Hepatocyte (in vitro differentiated cells): Measurements from ENCODE around the gene MBNL3. TPM values are rescaled to one million over a fixed set of nuclear protein-coding genes. Genes with fewer than 3 reads are reported as not detected.

ENCODE experiments used
- DNase-seq: peaks from one replicate; pipeline ENCODE4 v3.0.0-alpha.2; 2016; ENCODE audit warnings: low spot score
- H2AFZ ChIP-seq: fragments of 200-600 bp; sonication (generic); 2 replicates; pipeline ENCODE4 v1.6.0; 2016; ENCODE audit warnings: antibody characterized with exemption, mild to moderate bottlenecking
- H3K27ac ChIP-seq: fragments of 200-600 bp; sonication (generic); 2 replicates; pipeline ENCODE4 v1.5.1; 2016; ENCODE audit warnings: mild to moderate bottlenecking
- H3K27me3 ChIP-seq: fragments of 200-600 bp; sonication (generic); 2 replicates; pipeline ENCODE4 v1.6.1; 2016
- H3K36me3 ChIP-seq: fragments of 200-600 bp; sonication (generic); replicated peaks from 2 replicates; pipeline ENCODE4 v1.5.1; 2016; ENCODE audit warnings: low read depth; ENCODE audit not compliant: insufficient read depth
- H3K4me1 ChIP-seq: fragments of 200-600 bp; sonication (generic); 2 replicates; pipeline ENCODE4 v1.5.1; 2016; ENCODE audit warnings: mild to moderate bottlenecking, moderate library complexity; ENCODE audit not compliant: insufficient read depth
- H3K4me2 ChIP-seq: fragments of 200-600 bp; sonication (generic); 2 replicates; pipeline ENCODE4 v1.6.0; 2016
- H3K4me3 ChIP-seq: fragments of 200-600 bp; sonication (generic); 2 replicates; pipeline ENCODE4 v1.5.1; 2016; ENCODE audit warnings: mild to moderate bottlenecking
- H3K79me2 ChIP-seq: fragments of 200-600 bp; sonication (generic); 2 replicates; pipeline ENCODE4 v1.6.0; 2017; ENCODE audit warnings: mild to moderate bottlenecking
- H3K9me2 ChIP-seq: fragments of 200-600 bp; sonication (generic); replicated peaks from 2 replicates; pipeline ENCODE4 v1.6.0; 2017; ENCODE audit warnings: mild to moderate bottlenecking; ENCODE audit not compliant: insufficient read depth
- H3K9me3 ChIP-seq: fragments of 200-600 bp; sonication (generic); 2 replicates; pipeline ENCODE4 v1.5.1; 2016; ENCODE audit warnings: low read depth, mild to moderate bottlenecking
- H4K20me1 ChIP-seq: fragments of 200-600 bp; sonication (generic); 2 replicates; pipeline ENCODE4 v1.6.0; 2016; ENCODE audit warnings: mild to moderate bottlenecking; ENCODE audit not compliant: insufficient read depth, poor library complexity, severe bottlenecking
- CTCF ChIP-seq: fragments of 200-600 bp; sonication (generic); IDR thresholded peaks from 2 replicates; pipeline ENCODE4 v1.5.1; 2016; ENCODE audit warnings: antibody characterized with exemption, mild to moderate bottlenecking; ENCODE audit not compliant: poor library complexity
- EZH2 ChIP-seq: fragments of 200-600 bp; sonication (generic); IDR thresholded peaks from 2 replicates; pipeline ENCODE4 v1.6.1; 2016; ENCODE audit warnings: antibody characterized with exemption, mild to moderate bottlenecking, borderline replicate concordance
- EZH2phosphoT487 ChIP-seq: fragments of 200-600 bp; sonication (generic); IDR thresholded peaks from one replicate; pipeline ENCODE4 v1.6.1; 2018; ENCODE audit warnings: antibody characterized with exemption, mild to moderate bottlenecking, low read depth, moderate library complexity; ENCODE audit not compliant: unreplicated experiment, severe bottlenecking
- WGBS: methylation state at CpG from one replicate; pipeline ENCODE4 v1.1.6; 2016; ENCODE audit warnings: low lambda C conversion rate; ENCODE audit errors: missing lambda C conversion rate; 5-methylcytosine and 5-hydroxymethylcytosine counted together
- polyA plus RNA-seq: library from polyadenylated mRNA; unstranded; fragments of >200 nt; fragmentation: Nextera tagmentation; extraction: Ambion mirVana; gene quantifications from 2 replicates; pipeline ENCODE4 v1.2.1, GENCODE V29; 2016
- total RNA-seq: library from RNA; depleted of rRNA; stranded (reverse); fragments of >200 nt; gene quantifications from 2 replicates; pipeline ENCODE4 v1.2.3, GENCODE V29; 2014

MBNL3 gene
- total and polyA plus RNA-seq, 2 experiments from 2014 or later: 9.6 to 90.5 TPM

DNA sequence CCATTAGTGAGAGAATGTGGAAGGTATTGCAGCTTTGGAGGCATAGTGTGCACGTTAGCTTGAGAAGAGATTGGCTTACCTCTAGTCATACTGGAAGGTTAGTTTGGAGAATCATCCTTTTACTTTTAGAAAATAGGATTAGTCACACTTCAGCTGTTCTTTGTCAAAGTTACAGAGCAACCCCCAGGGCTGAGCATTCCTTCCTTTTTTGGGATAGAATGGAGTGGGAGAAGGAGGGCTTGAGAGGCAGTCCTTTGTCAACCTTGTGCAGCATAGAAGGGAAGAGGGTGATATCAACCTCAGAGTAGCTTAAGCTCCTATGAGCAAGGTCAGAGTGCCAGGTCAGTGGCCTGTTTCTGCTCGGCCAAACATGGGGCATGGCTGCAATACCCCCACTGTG is 8.6 kb upstream of the MBNL3 start:
- H3K27ac ChIP-seq: no peak overlapping the region
- no peaks in the 10 kb centered on the region for H3K79me2 ChIP-seq
- no peak for TF ChIP-seq EZH2phosphoT487
- no peak for TF ChIP-seq CTCF
- no peak for TF ChIP-seq EZH2
- no peak overlapping the region for H3K4me3 ChIP-seq
- no peaks in the 10 kb centered on the region for H3K27me3 ChIP-seq
- WGBS: 48% methylated on average over 2 of the region's 2 CpGs
- DNase-seq: no peak
- H4K20me1 ChIP-seq: no peaks in the 10 kb centered on the region
- no peaks in the 10 kb centered on the region for H3K4me1 ChIP-seq
- no peak overlapping the region for H2AFZ ChIP-seq
- no peaks in the 10 kb centered on the region for H3K9me2 ChIP-seq
- no peak overlapping the region for H3K4me2 ChIP-seq
- no peaks in the 10 kb centered on the region for H3K36me3 ChIP-seq
- H3K9me3 ChIP-seq: no peaks in the 10 kb centered on the region

- Histone ChIP-seq H3K79me2 (no peaks in the 10 kb centered on the region), H3K36me3 (no peaks in the 10 kb centered on the region), H4K20me1 (no peaks in the 10 kb centered on the region), H3K27ac (no peak overlapping the region), H3K4me3 (no peak overlapping the region), H3K9me2 (no peaks in the 10 kb centered on the region), H3K9me3 (no peaks in the 10 kb centered on the region), H2AFZ (no peak overlapping the region), H3K4me1 (no peaks in the 10 kb centered on the region), H3K4me2 (no peak overlapping the region), H3K27me3 (no peaks in the 10 kb centered on the region)
- TF ChIP-seq CTCF: no peak
- no peak for TF ChIP-seq EZH2phosphoT487
- no peak for TF ChIP-seq EZH2
- WGBS: 69% methylated on average over 1 of the region's 1 CpG
- DNase-seq: no peak
Observed at GRCh38 chrX:132493095-132493494, 4.3 kb upstream of the MBNL3 start.

- TF ChIP-seq EZH2 (no peak), CTCF (peak; percentile 10), EZH2phosphoT487 (no peak)
- no peak overlapping the region for H3K4me2 ChIP-seq
- H3K4me3 ChIP-seq: no peak overlapping the region
- H3K79me2 ChIP-seq: peaks cover 9% of the 10 kb centered on the region
- no peaks in the 10 kb centered on the region for H4K20me1 ChIP-seq
- H3K27ac ChIP-seq: no peak overlapping the region
- H2AFZ ChIP-seq: no peak overlapping the region
- no peaks in the 10 kb centered on the region for H3K27me3 ChIP-seq
- 57% methylated on average over 3 of the region's 3 CpGs for WGBS
- no peaks in the 10 kb centered on the region for H3K9me3 ChIP-seq
- peak; percentile 19 for DNase-seq
- H3K36me3 ChIP-seq: no peaks in the 10 kb centered on the region
- H3K4me1 ChIP-seq: no peaks in the 10 kb centered on the region
- H3K9me2 ChIP-seq: no peaks in the 10 kb centered on the region
Observed at GRCh38 chrX:132491191-132491590, 2.4 kb upstream of the MBNL3 start.
